Measurements from ENCODE around the gene SUPT4H1.
"Not testable (repeated sequence)": the region's sequence is repeated elsewhere in the genome, so short reads cannot be mapped to it uniquely, and the experiment has no call there.

SUPT4H1 gene

GRCh38 chr17:58351831-58352595 is at the start of gene SUPT4H1:
SUPT4H1 (minus strand) TSS chr17:58352201; CDS start chr17:58352135, 66 bp downstream.
- DNase-seq (ENCODE audit: low read depth in 2 of 2, low spot score in 1 of 2), result peak; percentile 64 to 80

- DNase-seq (ENCODE audit: low read depth in 2 of 2, low spot score in 1 of 2), result no peak
Observed at GRCh38 chr17:58401287-58401686, 49.3 kb upstream of the SUPT4H1 start.

GRCh38 chr17:58400826-58401225 is 48.8 kb upstream of the SUPT4H1 start:
- DNase-seq (ENCODE audit: low read depth in 2 of 2, low spot score in 1 of 2), result no peak

- DNase-seq (ENCODE audit: low read depth in 2 of 2, low spot score in 1 of 2), result no peak
Observed at GRCh38 chr17:58399974-58400373, 48.0 kb upstream of the SUPT4H1 start.

GRCh38 chr17:58398574-58399266 is 46.7 kb upstream of the SUPT4H1 start:
- no peak for DNase-seq (ENCODE audit: low read depth in 2 of 2, low spot score in 1 of 2)

- not testable (repeated sequence) for DNase-seq (ENCODE audit: low read depth in 2 of 2, low spot score in 1 of 2)
Observed at GRCh38 chr17:58397421-58397820, 45.4 kb upstream of the SUPT4H1 start.

- DNase-seq (ENCODE audit: low read depth in 2 of 2, low spot score in 1 of 2), result no peak
Observed at GRCh38 chr17:58396173-58396572, 44.2 kb upstream of the SUPT4H1 start.

- no peak for DNase-seq (ENCODE audit: low read depth in 2 of 2, low spot score in 1 of 2)
Observed at GRCh38 chr17:58394534-58395223, 42.7 kb upstream of the SUPT4H1 start.

GRCh38 chr17:58391302-58391984 is 39.4 kb upstream of the SUPT4H1 start:
- DNase-seq (ENCODE audit: low read depth in 2 of 2, low spot score in 1 of 2), result no peak

GRCh38 chr17:58390884-58391283 is 38.9 kb upstream of the SUPT4H1 start:
- DNase-seq (ENCODE audit: low read depth in 2 of 2, low spot score in 1 of 2), result no peak

GRCh38 chr17:58388302-58389190 is 36.5 kb upstream of the SUPT4H1 start:
- no peak for DNase-seq (ENCODE audit: low read depth in 2 of 2, low spot score in 1 of 2)

- no peak for DNase-seq (ENCODE audit: low read depth in 2 of 2, low spot score in 1 of 2)
Observed at GRCh38 chr17:58387834-58388233, 35.8 kb upstream of the SUPT4H1 start.

GRCh38 chr17:58386708-58387107 is 34.7 kb upstream of the SUPT4H1 start:
- DNase-seq (ENCODE audit: low read depth in 2 of 2, low spot score in 1 of 2), result no peak

GRCh38 chr17:58385359-58385899 is 33.4 kb upstream of the SUPT4H1 start:
- DNase-seq (ENCODE audit: low read depth in 2 of 2, low spot score in 1 of 2), result no peak

- no peak for DNase-seq (ENCODE audit: low read depth in 2 of 2, low spot score in 1 of 2)
Observed at GRCh38 chr17:58384897-58385296, 32.9 kb upstream of the SUPT4H1 start.

- DNase-seq (ENCODE audit: low read depth in 2 of 2, low spot score in 1 of 2), result no peak
Observed at GRCh38 chr17:58383892-58384462, 32.0 kb upstream of the SUPT4H1 start.

GRCh38 chr17:58382872-58383242 is 30.9 kb upstream of the SUPT4H1 start:
- DNase-seq (ENCODE audit: low read depth in 2 of 2, low spot score in 1 of 2), result no peak

- no peak for DNase-seq (ENCODE audit: low read depth in 2 of 2, low spot score in 1 of 2)
Observed at GRCh38 chr17:58382108-58382871, 30.3 kb upstream of the SUPT4H1 start.
